K562 (cell line): ENCODE data around the gene RACGAP1. TPM values are rescaled to one million over a fixed set of nuclear protein-coding genes. Genes with fewer than 3 reads are reported as not detected.

Source experiments
- ATAC-seq: fragments of 200-7000 bp; cut with Tn5 transposase; 3 replicates; pipeline ENCODE4 v1.9.1; 2020; ENCODE audit warnings: moderate library complexity
- BruUV-seq: library from RNA; stranded (reverse); fragments of 400-500 nt; replicated peaks from 2 replicates; lab custom pipeline; 2021; lab: Mats Ljungman, UMichigan
- CTCF ChIA-PET: fragments of 300-600 bp; formaldehyde crosslinking; extraction: SDS; loops from one replicate; lab custom pipeline; 2021; ENCODE audit warnings: low intra/inter-chr PET ratio; lab: Yijun Ruan, JAX
- POLR2A ChIA-PET: fragments of 300-600, 350-650 bp; sonication (Branson Sonifier 250); formaldehyde crosslinking; extraction: SDS; loops from one replicate; lab custom pipeline; 2021; ENCODE audit warnings: antibody characterized with exemption, inconsistent platforms; lab: Yijun Ruan, JAX
- DNase-seq, 4 experiments: peaks; one replicate each; pipeline versions ENCODE4 v3.0.0 to v3.0.0-alpha.2; 2011 to 2018; ENCODE audit warnings: low spot score in 3 of 4, mixed read lengths in 3 of 4; ENCODE audit errors: extremely low read depth in 1 of 4
- FAIRE-seq: peaks from 2 replicates; lab custom pipeline; 2011; peaks lifted over from hg19 to GRCh38; lab: Jason Lieb, UNC
- H2AFZ ChIP-seq: 2 replicates; pipeline ENCODE4 v1.6.0; 2011; ENCODE audit warnings: low read depth, low read length, control low read depth, inconsistent platforms
- H3K27ac ChIP-seq: fragments of 200-600 bp; 3 replicates; pipeline ENCODE4 v1.8.0; 2011; ENCODE audit warnings: low read depth, mild to moderate bottlenecking, control low read depth, inconsistent platforms, low read length, moderate library complexity, mixed read lengths; ENCODE audit errors: extremely low read depth
- H3K27me3 ChIP-seq, 2 experiments: fragments of 300-600 bp in 1 of 2; 2 replicates in 1 of 2; 3 replicates in 1 of 2; pipeline versions ENCODE4 v1.6.0 to v1.8.0; 2011; ENCODE audit warnings: inconsistent platforms in 2 of 2, low read length in 2 of 2, mild to moderate bottlenecking in 1 of 2, mixed read lengths in 1 of 2, moderate library complexity in 1 of 2; ENCODE audit not compliant: control insufficient read depth in 2 of 2, insufficient read depth in 2 of 2
- H3K36me3 ChIP-seq: fragments of 300-600 bp; 3 replicates; pipeline ENCODE4 v1.8.0; 2011; ENCODE audit warnings: mild to moderate bottlenecking, low read length, inconsistent platforms; ENCODE audit not compliant: control insufficient read depth, insufficient read depth
- H3K4me1 ChIP-seq, 2 experiments: fragments of 200-600 bp in 1 of 2; replicated peaks in 1 of 2; 2 replicates in 1 of 2; 3 replicates in 1 of 2; pipeline versions ENCODE4 v1.5.1 to v1.8.0; 2011; ENCODE audit warnings: inconsistent platforms in 2 of 2, low read length in 2 of 2, mild to moderate bottlenecking in 1 of 2, mixed read lengths in 1 of 2, moderate library complexity in 1 of 2; ENCODE audit not compliant: control insufficient read depth in 2 of 2, insufficient read depth in 2 of 2
- H3K4me2 ChIP-seq: 2 replicates; pipeline ENCODE4 v1.6.1; 2011; ENCODE audit warnings: low read length, control low read depth, inconsistent platforms, mixed read lengths; ENCODE audit not compliant: insufficient read depth
- H3K4me3 ChIP-seq: fragments of 200-600 bp; sonication (generic), shearing (Covaris generic); 2 replicates; pipeline ENCODE4 v1.5.1; 2016; ENCODE audit warnings: control low read depth, inconsistent platforms
- H3K79me2 ChIP-seq: fragments of 200-600 bp; 3 replicates; pipeline ENCODE4 v1.8.0; 2011; ENCODE audit warnings: low read length, inconsistent platforms; ENCODE audit not compliant: control insufficient read depth, insufficient read depth
- H3K9ac ChIP-seq, 2 experiments: 2 replicates each; pipeline versions ENCODE4 v1.6.0 to v1.6.1; 2011; ENCODE audit warnings: low read depth in 2 of 2, low read length in 2 of 2, control low read depth in 1 of 2, inconsistent platforms in 1 of 2, mild to moderate bottlenecking in 1 of 2, mixed read lengths in 1 of 2; ENCODE audit not compliant: insufficient read depth in 1 of 2
- H3K9me1 ChIP-seq: one replicate; pipeline ENCODE4 v1.6.0; 2011; ENCODE audit warnings: inconsistent platforms, mild to moderate bottlenecking, low read length, moderate library complexity; ENCODE audit not compliant: control insufficient read depth, insufficient read depth
- H3K9me3 ChIP-seq: replicated peaks from 2 replicates; pipeline ENCODE4 v1.5.1; 2011; ENCODE audit warnings: low read depth, low read length, inconsistent platforms; ENCODE audit not compliant: control insufficient read depth, insufficient read depth
- H4K20me1 ChIP-seq: replicated peaks from 2 replicates; pipeline ENCODE4 v1.6.1; 2011; ENCODE audit warnings: low read length, inconsistent platforms, mixed read lengths; ENCODE audit not compliant: control insufficient read depth, insufficient read depth
- CBFB ChIP-seq: sonication (generic); formaldehyde crosslinking; IDR thresholded peaks from 2 replicates; pipeline ENCODE4 v1.4.0; 2020; ENCODE audit warnings: mild to moderate bottlenecking, missing genetic modification reagents
- DACH1 ChIP-seq: fragments of 450-650 bp; IDR thresholded peaks from 2 replicates; pipeline ENCODE4 v1.6.1; 2018; ENCODE audit not compliant: partially characterized antibody
- EWSR1 ChIP-seq: fragments of 450-650 bp; IDR thresholded peaks from 2 replicates; pipeline ENCODE4 v1.6.1; 2018; ENCODE audit warnings: borderline replicate concordance, mild to moderate bottlenecking, low read depth, moderate library complexity; ENCODE audit not compliant: partially characterized antibody
- GTF2A2 ChIP-seq: IDR thresholded peaks from 2 replicates; pipeline ENCODE4 v1.6.1; 2016; ENCODE audit warnings: mild to moderate bottlenecking, missing genetic modification characterization, missing compliant biosample characterization
- HIVEP1 ChIP-seq: fragments of 250-450 bp; sonication (Bioruptor Pico); IDR thresholded peaks from 2 replicates; pipeline ENCODE4 v1.4.0; 2020; ENCODE audit warnings: mild to moderate bottlenecking
- MCM2 ChIP-seq: fragments of 450-650 bp; IDR thresholded peaks from 2 replicates; pipeline ENCODE4 v1.6.1; 2017; ENCODE audit warnings: low read depth, mild to moderate bottlenecking
- MCM5 ChIP-seq: fragments of 450-650 bp; IDR thresholded peaks from 2 replicates; pipeline ENCODE4 v1.6.1; 2016; ENCODE audit warnings: low read depth
- NFATC3 ChIP-seq: fragments of 450-650 bp; IDR thresholded peaks from 2 replicates; pipeline ENCODE4 v1.6.1; 2017; ENCODE audit warnings: mild to moderate bottlenecking
- NR2C2 ChIP-seq, 2 experiments: fragments of 200-800 bp in 1 of 2; sonication (Bioruptor generic) in 1 of 2; sonication (generic) in 1 of 2; formaldehyde crosslinking in 1 of 2; IDR thresholded peaks; 2 replicates each; pipeline versions ENCODE4 v1.6.1 to v1.8.0; 2016 to 2022; ENCODE audit warnings: mild to moderate bottlenecking in 1 of 2, missing compliant biosample characterization in 1 of 2, missing genetic modification characterization in 1 of 2, missing genetic modification reagents in 1 of 2
- RFX7 ChIP-seq: fragments of 250-450 bp; sonication (Bioruptor Pico); IDR thresholded peaks from 2 replicates; pipeline ENCODE4 v1.5.1; 2021; ENCODE audit warnings: mild to moderate bottlenecking
- ZNF146 ChIP-seq: IDR thresholded peaks from one replicate; pipeline ENCODE4 v1.6.1; 2018; ENCODE audit warnings: missing compliant biosample characterization; ENCODE audit not compliant: unreplicated experiment
- ZNF644 ChIP-seq: fragments of 200-800 bp; sonication (Bioruptor generic); IDR thresholded peaks from 2 replicates; pipeline ENCODE4 v1.6.1; 2016; ENCODE audit warnings: low read depth, missing genetic modification characterization, missing compliant biosample characterization
- ZNF696 ChIP-seq: fragments of 250-450 bp; sonication (Bioruptor Pico); conservative IDR thresholded peaks from 2 replicates; pipeline ENCODE4 v1.4.0; 2020; ENCODE audit warnings: mild to moderate bottlenecking, moderate library complexity
- ZNF780A ChIP-seq: fragments of 250-450 bp; sonication (Bioruptor Pico); IDR thresholded peaks from 2 replicates; pipeline ENCODE4 v1.5.0; 2021; ENCODE audit warnings: mild to moderate bottlenecking
- ZNF830 ChIP-seq: fragments of 250-450 bp; sonication (Bioruptor Pico); IDR thresholded peaks from 2 replicates; pipeline ENCODE4 v1.5.0; 2021; ENCODE audit warnings: mild to moderate bottlenecking
- WGBS: fragments of 100-300 bp; shearing (Covaris generic); methylation state at CpG from one replicate; pipeline ENCODE4 v1.1.6; 2016; ENCODE audit warnings: low coverage, mixed read lengths; ENCODE audit not compliant: insufficient coverage; ENCODE audit errors: missing lambda C conversion rate; 5-methylcytosine and 5-hydroxymethylcytosine counted together
- in situ Hi-C: fragments of 300-500 bp; cut with MboI; formaldehyde crosslinking; loops from 4 replicates; pipeline ENCODE4 v1.15.0; 2018; ENCODE audit warnings: inconsistent platforms, mixed read lengths
- intact Hi-C: fragments of 100-400 bp; cut with micrococcal nuclease; formaldehyde crosslinking; loops from 2 replicates; pipeline ENCODE4 v1.14.2; 2022
- polyA plus RNA-seq, 8 experiments: library from polyadenylated mRNA; depleted of rRNA in 4 of 8; stranded (reverse) in 5 of 8; unstranded in 3 of 8; fragments of >200 nt; fragmentation: Nextera tagmentation in 2 of 8; fragmentation: Illumina TruSeq in 1 of 8; extraction: Ambion mirVana in 2 of 8; extraction: Trizol in 1 of 8; gene quantifications; 2 replicates each; pipeline versions ENCODE4 v1.2.1 to v1.2.3, GENCODE V29; 2011 to 2014; ENCODE audit warnings: inconsistent platforms in 1 of 8, missing spikeins in 1 of 8
- total RNA-seq, 7 experiments: library from RNA; depleted of rRNA in 6 of 7; stranded (reverse); fragments of >200 nt in 6 of 7; fragmentation: Illumina TruSeq in 2 of 7; extraction: Trizol in 2 of 7; gene quantifications; 2 replicates each; pipeline versions ENCODE4 v1.2.1 to v1.2.3, GENCODE V29; 2011 to 2021; ENCODE audit warnings: low replicate concordance in 1 of 7
- TF ChIP-seq, protein P1 (sequence below): fragments of 450-650 bp; IDR thresholded peaks from 2 replicates; pipeline ENCODE4 v1.6.1; 2018; ENCODE audit not compliant: partially characterized antibody
- TF ChIP-seq, protein P2 (sequence below): fragments of 250-450 bp; sonication (Bioruptor Pico); IDR thresholded peaks from 2 replicates; pipeline ENCODE4 v1.8.0; 2022; ENCODE audit warnings: moderate library complexity, mild to moderate bottlenecking, inconsistent platforms

Gene RACGAP1
- total and polyA plus RNA-seq, 9 of the 15 experiments (the other 6 are each of a cell fraction or from before 2014, with no cell fraction given) = 56.4 to 92.9 (median 71.8) TPM

DNA sequence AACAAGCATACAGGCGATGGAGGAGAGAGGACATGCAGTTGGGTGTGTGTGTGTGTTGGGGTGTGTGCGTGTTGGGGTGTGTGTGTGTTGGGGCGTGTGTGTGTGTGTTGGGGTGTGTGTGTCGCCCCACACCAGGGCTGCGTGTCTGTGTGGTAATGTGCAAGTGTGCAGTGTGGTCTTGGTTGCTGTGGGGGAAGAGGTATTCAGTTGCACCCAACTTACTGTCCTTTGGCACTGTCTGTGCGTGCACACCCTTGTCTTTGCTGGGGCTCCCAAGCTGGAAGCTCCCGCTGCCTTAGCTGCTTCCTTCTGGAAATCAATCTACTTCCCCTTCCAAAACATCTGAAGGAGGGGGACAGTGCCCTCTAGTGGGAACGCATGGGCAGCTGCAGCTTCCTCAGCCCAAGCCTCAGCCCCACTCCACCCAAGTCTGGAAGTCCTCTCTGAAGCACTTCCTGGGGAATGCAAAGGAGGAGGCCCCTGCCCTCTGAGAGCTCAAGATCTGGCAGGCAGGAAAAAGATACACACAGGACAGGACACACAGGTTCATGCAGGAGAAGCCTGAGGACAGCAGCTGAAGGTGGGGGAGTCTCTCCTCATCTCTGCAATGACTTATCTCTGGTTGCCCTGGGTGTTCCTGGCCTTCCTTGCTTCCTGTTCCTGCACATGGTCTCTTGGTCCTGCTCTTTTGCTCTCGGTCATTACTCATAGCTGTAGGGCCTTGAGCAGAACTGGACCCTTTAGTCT lies 45.2 kb upstream of the RACGAP1 start:
- Histone ChIP-seq H3K9ac (peak overlapping the region in 1 of 2 experiments; percentile 59; a peak in 1 of 4 replicates), H3K4me3 (no peak overlapping the region), H3K9me3 (no peaks in the 10 kb centered on the region), H3K27me3 (peaks cover 3 to 18% of the 10 kb centered on the region in 2 experiments; a peak in 4 of 5 replicates), H3K79me2 (no peaks in the 10 kb centered on the region), H4K20me1 (no peaks in the 10 kb centered on the region), H3K36me3 (no peaks in the 10 kb centered on the region), H3K9me1 (peaks cover 4% of the 10 kb centered on the region), H3K4me2 (peak overlapping the region; percentile 52), H2AFZ (peak overlapping the region; percentile 96), H3K27ac (no peak overlapping the region), H3K4me1 (peaks cover 24 to 25% of the 10 kb centered on the region in 2 experiments; a peak in 4 of 5 replicates)
- BruUV-seq = no TSS peak
- ChIA-PET CTCF (interaction anchor here (0.5 to 3.2 kb wide), 12 partner anchors 12 to 696 kb away, joined by 3 to 43 read pairs (median 4); partner anchors contain the start of gene AQP6), POLR2A (interaction anchor here (0.7 to 1.6 kb wide), 5 partner anchors 14 to 103 kb away, joined by 3 to 6 read pairs (median 4); partner anchors contain the start of genes RACGAP1 and SMARCD1)
- in situ Hi-C loops = loop anchor here (5.0 kb wide), 1 partner anchor 242 kb away; no protein-coding TSS in a partner anchor
- WGBS = 31% methylated on average over 9 of the region's 9 CpGs
- ATAC-seq = peak; percentile 85
- intact Hi-C loops = loop anchor here (1.0 kb wide), 3 partner anchors 31 to 294 kb away; no protein-coding TSS in a partner anchor
- DNase-seq = peak; percentile 77 to 90 (median 82)
- FAIRE-seq = peak; percentile 95
- no peak for TF ChIP-seq ZNF644 (tag)
- TF ChIP-seq, protein P1, sequence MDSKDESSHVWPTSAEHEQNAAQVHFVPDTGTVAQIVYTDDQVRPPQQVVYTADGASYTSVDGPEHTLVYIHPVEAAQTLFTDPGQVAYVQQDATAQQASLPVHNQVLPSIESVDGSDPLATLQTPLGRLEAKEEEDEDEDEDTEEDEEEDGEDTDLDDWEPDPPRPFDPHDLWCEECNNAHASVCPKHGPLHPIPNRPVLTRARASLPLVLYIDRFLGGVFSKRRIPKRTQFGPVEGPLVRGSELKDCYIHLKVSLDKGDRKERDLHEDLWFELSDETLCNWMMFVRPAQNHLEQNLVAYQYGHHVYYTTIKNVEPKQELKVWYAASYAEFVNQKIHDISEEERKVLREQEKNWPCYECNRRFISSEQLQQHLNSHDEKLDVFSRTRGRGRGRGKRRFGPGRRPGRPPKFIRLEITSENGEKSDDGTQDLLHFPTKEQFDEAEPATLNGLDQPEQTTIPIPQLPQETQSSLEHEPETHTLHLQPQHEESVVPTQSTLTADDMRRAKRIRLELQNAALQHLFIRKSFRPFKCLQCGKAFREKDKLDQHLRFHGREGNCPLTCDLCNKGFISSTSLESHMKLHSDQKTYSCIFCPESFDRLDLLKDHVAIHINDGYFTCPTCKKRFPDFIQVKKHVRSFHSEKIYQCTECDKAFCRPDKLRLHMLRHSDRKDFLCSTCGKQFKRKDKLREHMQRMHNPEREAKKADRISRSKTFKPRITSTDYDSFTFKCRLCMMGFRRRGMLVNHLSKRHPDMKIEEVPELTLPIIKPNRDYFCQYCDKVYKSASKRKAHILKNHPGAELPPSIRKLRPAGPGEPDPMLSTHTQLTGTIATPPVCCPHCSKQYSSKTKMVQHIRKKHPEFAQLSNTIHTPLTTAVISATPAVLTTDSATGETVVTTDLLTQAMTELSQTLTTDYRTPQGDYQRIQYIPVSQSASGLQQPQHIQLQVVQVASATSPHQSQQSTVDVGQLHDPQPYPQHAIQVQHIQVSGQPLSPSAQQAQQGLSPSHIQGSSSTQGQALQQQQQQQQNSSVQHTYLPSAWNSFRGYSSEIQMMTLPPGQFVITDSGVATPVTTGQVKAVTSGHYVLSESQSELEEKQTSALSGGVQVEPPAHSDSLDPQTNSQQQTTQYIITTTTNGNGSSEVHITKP = no peak
- no peak for TF ChIP-seq RFX7
- TF ChIP-seq ZNF146 = no peak
- TF ChIP-seq, protein P2, sequence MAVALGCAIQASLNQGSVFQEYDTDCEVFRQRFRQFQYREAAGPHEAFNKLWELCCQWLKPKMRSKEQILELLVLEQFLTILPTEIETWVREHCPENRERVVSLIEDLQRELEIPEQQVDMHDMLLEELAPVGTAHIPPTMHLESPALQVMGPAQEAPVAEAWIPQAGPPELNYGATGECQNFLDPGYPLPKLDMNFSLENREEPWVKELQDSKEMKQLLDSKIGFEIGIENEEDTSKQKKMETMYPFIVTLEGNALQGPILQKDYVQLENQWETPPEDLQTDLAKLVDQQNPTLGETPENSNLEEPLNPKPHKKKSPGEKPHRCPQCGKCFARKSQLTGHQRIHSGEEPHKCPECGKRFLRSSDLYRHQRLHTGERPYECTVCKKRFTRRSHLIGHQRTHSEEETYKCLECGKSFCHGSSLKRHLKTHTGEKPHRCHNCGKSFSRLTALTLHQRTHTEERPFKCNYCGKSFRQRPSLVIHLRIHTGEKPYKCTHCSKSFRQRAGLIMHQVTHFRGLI (CRISPR knock-in tag) = no peak
- no peak for TF ChIP-seq MCM2
- 0 out of 2 replicates have a peak, but pooled peaks have one; percentile 48 for TF ChIP-seq CBFB (CRISPR knock-in tag)
- TF ChIP-seq NR2C2 (CRISPR knock-in tag; IDR thresholded peaks at IDR 0.05) = no peak; the same call in 1 of the 2 replicates
- no peak for TF ChIP-seq NR2C2 (tag; IDR thresholded peaks at IDR 0.05)
- TF ChIP-seq NFATC3 = no peak
- no peak for TF ChIP-seq GTF2A2 (tag)
- TF ChIP-seq MCM5 = no peak
- no peak for TF ChIP-seq DACH1
- no peak for TF ChIP-seq ZNF830 (CRISPR knock-in tag)
- no peak for TF ChIP-seq ZNF780A (CRISPR knock-in tag)
- no peak for TF ChIP-seq HIVEP1 (CRISPR knock-in tag)
- no peak for TF ChIP-seq EWSR1
- no peak for TF ChIP-seq ZNF696
